CD4-positive, alpha-beta T cell treated with Interleukin-6 at 100 ng/mL for 8 hours (primary cell): ENCODE measurements around the gene ZNF628.
"Not testable (repeated sequence)": the region's sequence is repeated elsewhere in the genome, so short reads cannot be mapped to it uniquely, and the experiment has no call there.

Experiments used
- DNase-seq: peaks from one replicate; pipeline ENCODE4 v3.0.0-alpha.2; 2020; ENCODE audit warnings: mixed read lengths, low spot score

Gene ZNF628

GRCh38 chr19:55476100-55476775, at the start of gene ZNF628:
Gene ZNF628, plus strand, starts transcription at chr19:55476617. Its CDS starts 3,294 bp downstream, at chr19:55479911.
- DNase-seq: peak; percentile 98

- DNase-seq: no peak
These were observed 45.2 kb upstream of the ZNF628 start for GRCh38 chr19:55431183-55431582.

- no peak for DNase-seq
These were observed 44.0 kb upstream of the ZNF628 start for GRCh38 chr19:55432241-55432959.

- no peak for DNase-seq
These were observed 43.1 kb upstream of the ZNF628 start for GRCh38 chr19:55433292-55433691.

- no peak for DNase-seq
These were observed 42.0 kb upstream of the ZNF628 start for GRCh38 chr19:55434356-55434919.

- DNase-seq: no peak
These were observed 41.4 kb upstream of the ZNF628 start for GRCh38 chr19:55435020-55435419.

- no peak for DNase-seq
These were observed 39.6 kb upstream of the ZNF628 start for GRCh38 chr19:55436847-55437246.

- DNase-seq: no peak
These were observed 39.0 kb upstream of the ZNF628 start for GRCh38 chr19:55437410-55437809.

- no peak for DNase-seq
These were observed 37.4 kb upstream of the ZNF628 start for GRCh38 chr19:55439052-55439451.

GRCh38 chr19:55440411-55441105, 35.9 kb upstream of the ZNF628 start:
- no peak for DNase-seq

GRCh38 chr19:55441319-55441691, 35.1 kb upstream of the ZNF628 start:
- DNase-seq: no peak

GRCh38 chr19:55441692-55442321, 34.6 kb upstream of the ZNF628 start:
- DNase-seq: no peak

GRCh38 chr19:55442372-55442961, 34.0 kb upstream of the ZNF628 start:
- no peak for DNase-seq

- DNase-seq: no peak
These were observed 33.2 kb upstream of the ZNF628 start, which contains the start of gene SHISA7 for GRCh38 chr19:55443045-55443823. Gene SHISA7, minus strand, starts transcription at chr19:55443300. Its CDS starts 437 bp downstream, at chr19:55442863.

- DNase-seq: no peak
These were observed 32.5 kb upstream of the ZNF628 start for GRCh38 chr19:55443824-55444480.

GRCh38 chr19:55444646-55445045, 31.8 kb upstream of the ZNF628 start:
- no peak for DNase-seq

- DNase-seq: no peak
These were observed 30.4 kb upstream of the ZNF628 start for GRCh38 chr19:55446060-55446459.

- no peak for DNase-seq
These were observed 28.8 kb upstream of the ZNF628 start for GRCh38 chr19:55447421-55448174.

- DNase-seq: not testable (repeated sequence)
These were observed 28.3 kb upstream of the ZNF628 start for GRCh38 chr19:55448175-55448490.

GRCh38 chr19:55449469-55449868, 26.9 kb upstream of the ZNF628 start:
- no peak for DNase-seq
